GM06990 (cell line): ENCODE results near the gene CCDC174.
"Not testable (repeated sequence)": the region's sequence is repeated elsewhere in the genome, so short reads cannot be mapped to it uniquely, and the experiment has no call there.

Experiments used
- DNase-seq: peaks from one replicate; pipeline ENCODE4 v3.0.0-alpha.2; 2011; ENCODE audit not compliant: insufficient read length; ENCODE audit errors: extremely low read depth
- H3K27me3 ChIP-seq: replicated peaks from 2 replicates; pipeline ENCODE4 v1.6.0; 2011; ENCODE audit warnings: low read length; ENCODE audit not compliant: control insufficient read depth, insufficient read depth
- H3K36me3 ChIP-seq: 2 replicates; pipeline ENCODE4 v1.5.1; 2011; ENCODE audit warnings: low read length; ENCODE audit not compliant: control insufficient read depth, insufficient read depth
- H3K4me3 ChIP-seq: replicated peaks from 2 replicates; pipeline ENCODE4 v1.5.1; 2011; ENCODE audit warnings: low read depth, mild to moderate bottlenecking, control low read depth, low read length
- TF ChIP-seq, protein P1 (sequence below): IDR thresholded peaks from 2 replicates; pipeline ENCODE4 v1.5.1; 2011; ENCODE audit warnings: low read length, control low read depth, mild to moderate bottlenecking, inconsistent platforms; ENCODE audit not compliant: insufficient read depth, poor library complexity, severe bottlenecking

CCDC174 gene

DNA sequence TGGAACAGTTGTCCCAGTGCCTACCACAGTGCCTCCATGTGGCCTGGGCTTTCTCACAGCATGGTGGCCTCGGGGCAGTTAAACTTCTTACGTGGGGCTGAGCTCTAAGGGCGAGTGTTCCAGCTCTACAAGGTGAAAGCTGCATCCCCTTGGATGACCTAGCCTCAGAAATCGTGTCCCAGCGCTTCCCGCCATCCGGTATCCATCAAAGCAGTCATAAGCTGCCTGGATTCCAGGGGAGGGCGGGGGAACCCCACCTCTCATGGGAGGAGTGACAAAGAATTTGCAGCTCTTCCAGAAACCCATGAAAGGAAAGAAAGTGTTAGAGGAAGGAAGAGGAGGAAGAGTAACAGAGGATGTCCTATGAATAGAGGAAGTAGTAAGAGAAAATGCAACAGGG, 45.8 kb upstream of the CCDC174 start:
- H3K27me3 ChIP-seq = peaks cover 2% of the 10 kb centered on the region
- TF ChIP-seq, protein P1, sequence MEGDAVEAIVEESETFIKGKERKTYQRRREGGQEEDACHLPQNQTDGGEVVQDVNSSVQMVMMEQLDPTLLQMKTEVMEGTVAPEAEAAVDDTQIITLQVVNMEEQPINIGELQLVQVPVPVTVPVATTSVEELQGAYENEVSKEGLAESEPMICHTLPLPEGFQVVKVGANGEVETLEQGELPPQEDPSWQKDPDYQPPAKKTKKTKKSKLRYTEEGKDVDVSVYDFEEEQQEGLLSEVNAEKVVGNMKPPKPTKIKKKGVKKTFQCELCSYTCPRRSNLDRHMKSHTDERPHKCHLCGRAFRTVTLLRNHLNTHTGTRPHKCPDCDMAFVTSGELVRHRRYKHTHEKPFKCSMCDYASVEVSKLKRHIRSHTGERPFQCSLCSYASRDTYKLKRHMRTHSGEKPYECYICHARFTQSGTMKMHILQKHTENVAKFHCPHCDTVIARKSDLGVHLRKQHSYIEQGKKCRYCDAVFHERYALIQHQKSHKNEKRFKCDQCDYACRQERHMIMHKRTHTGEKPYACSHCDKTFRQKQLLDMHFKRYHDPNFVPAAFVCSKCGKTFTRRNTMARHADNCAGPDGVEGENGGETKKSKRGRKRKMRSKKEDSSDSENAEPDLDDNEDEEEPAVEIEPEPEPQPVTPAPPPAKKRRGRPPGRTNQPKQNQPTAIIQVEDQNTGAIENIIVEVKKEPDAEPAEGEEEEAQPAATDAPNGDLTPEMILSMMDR = no peak
- no peak for DNase-seq
- H3K36me3 ChIP-seq = no peaks in the 10 kb centered on the region
- no peak overlapping the region for H3K4me3 ChIP-seq

DNA sequence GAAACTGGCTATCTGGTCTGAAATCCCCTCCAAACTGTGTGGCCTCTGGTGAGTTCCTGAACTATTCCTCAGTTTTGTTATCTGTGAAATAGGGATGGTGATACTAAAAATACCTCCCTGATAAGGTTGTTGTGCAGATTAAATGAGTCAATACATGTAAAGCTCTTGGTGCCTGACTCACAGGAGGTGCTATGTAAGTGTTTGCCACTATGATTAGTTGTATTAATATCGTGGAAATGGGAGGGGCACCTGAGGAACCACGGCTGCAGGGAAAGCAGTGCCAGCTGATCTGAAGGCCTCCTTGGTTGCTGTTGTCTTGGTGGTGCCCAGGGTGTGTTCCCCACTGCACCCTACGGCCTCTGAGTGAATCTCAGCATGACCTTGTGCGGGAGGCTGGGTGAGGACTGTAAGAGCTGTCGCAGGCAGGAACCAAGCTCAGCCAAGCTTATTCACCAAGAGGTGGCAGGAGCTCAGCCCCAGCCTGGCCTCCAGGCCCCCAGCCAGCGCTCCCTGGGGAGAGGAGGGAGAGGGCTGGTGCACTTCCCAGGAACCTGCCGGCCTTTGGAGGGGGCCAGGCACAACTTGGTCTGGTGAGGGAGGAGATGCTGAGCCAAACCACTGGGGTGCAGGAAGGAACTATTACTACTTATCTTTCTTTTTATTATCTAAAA, 44.8 kb upstream of the CCDC174 start:
- TF ChIP-seq, protein P1 = no peak
- peaks cover 2% of the 10 kb centered on the region for H3K27me3 ChIP-seq
- H3K4me3 ChIP-seq = no peak overlapping the region
- H3K36me3 ChIP-seq = no peaks in the 10 kb centered on the region
- no peak for DNase-seq

DNA sequence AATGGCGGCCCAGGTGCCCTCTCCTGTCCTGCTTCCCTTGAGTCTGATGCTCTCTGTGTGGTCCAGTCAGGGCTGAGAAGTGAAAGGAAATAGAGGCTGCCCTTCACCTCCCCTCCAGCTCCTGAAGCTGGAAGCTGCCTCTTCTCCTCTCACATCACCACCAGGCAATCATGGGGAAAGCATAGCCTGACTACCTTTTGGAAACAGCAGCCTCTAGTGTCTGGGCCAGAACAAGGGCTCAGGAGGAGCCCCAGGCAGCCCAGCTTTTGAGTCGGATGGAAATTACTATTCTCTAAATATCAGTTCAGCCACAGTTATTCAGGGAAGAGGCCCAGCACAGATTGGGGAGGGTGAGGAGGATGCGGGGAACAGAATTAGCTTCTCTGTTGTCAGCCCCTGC, 43.3 kb upstream of the CCDC174 start:
- Histone ChIP-seq H3K4me3 (no peak overlapping the region), H3K36me3 (no peaks in the 10 kb centered on the region), H3K27me3 (peaks cover 2% of the 10 kb centered on the region)
- DNase-seq = no peak
- TF ChIP-seq, protein P1 = no peak

DNA sequence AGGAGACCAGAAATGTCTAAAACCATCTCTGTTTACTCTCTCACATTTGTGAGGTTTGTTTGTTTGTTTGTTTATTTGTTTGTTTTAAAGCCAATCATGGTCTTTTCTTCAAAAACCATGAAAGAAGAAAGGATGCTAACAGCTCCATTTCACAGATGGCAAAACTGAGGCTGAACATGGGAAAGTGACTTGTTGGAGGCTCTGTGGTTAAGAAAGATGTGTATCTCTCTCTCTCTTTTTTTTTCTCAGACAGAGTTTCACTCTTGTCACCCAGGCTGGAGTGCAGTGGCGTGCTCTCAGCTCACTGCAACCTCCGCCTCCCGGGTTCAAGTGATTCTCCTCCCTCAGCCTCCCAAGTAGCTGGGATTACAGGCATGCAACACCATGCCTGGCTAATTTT, 42.5 kb upstream of the CCDC174 start:
- H3K36me3 ChIP-seq, H3K4me3 ChIP-seq, H3K27me3 ChIP-seq, DNase-seq: not testable (repeated sequence)

DNA sequence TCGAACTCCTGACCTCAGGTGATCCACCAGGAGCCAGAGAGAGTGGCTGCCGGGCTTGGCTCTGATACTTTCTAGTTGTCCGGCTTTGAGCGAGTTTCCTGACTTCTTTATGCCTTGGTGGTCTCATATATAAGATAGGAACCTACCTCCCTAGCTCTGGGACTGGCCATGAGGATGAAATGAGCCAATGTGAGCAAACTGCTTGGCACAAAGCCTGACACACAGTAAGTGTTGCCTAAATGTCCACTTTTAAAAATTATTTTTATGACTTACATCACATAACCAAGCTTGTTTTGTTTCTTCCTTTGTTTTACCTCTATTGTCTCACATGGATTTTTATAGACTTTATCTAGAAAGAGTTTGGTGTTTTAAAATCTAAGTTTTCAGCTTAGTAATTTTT, 42.1 kb upstream of the CCDC174 start:
- TF ChIP-seq, protein P1 = no peak
- Histone ChIP-seq H3K27me3 (peaks cover 2% of the 10 kb centered on the region), H3K36me3 (no peaks in the 10 kb centered on the region), H3K4me3 (no peak overlapping the region)
- DNase-seq = no peak

DNA sequence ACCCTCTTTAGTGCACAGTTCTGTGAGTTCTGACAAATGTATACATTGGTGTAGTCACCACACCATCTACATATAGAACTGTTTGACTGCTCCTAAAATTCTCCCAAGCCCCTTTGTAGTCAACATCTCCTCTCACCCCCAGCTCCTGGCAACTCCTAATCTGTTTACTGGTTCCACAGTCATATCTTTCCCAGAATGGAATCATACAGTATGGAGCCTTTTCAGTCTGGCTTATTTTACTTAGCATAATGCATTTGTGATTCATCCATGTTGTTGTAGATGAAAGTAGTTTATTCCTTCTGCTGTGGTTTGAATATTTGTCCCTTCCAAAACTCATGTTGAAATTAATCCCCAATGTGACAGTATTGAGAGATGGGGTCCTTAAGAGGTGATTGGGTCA, 41.6 kb upstream of the CCDC174 start:
- no peaks in the 10 kb centered on the region for H3K36me3 ChIP-seq
- TF ChIP-seq, protein P1 = no peak
- DNase-seq = no peak
- H3K4me3 ChIP-seq = no peak overlapping the region
- peaks cover 2% of the 10 kb centered on the region for H3K27me3 ChIP-seq
